HG03432 (cell line): ENCODE results near the gene CA11.
"Not testable (repeated sequence)": the region's sequence is repeated elsewhere in the genome, so short reads cannot be mapped to it uniquely, and the experiment has no call there.

Source experiments
- ATAC-seq: cut with Tn5 transposase; IDR thresholded peaks from one replicate; pipeline ENCODE4 v1.9.1; 2021; ENCODE audit warnings: mild to moderate bottlenecking, moderate library complexity; ENCODE audit not compliant: unreplicated experiment

The CA11 gene

DNA sequence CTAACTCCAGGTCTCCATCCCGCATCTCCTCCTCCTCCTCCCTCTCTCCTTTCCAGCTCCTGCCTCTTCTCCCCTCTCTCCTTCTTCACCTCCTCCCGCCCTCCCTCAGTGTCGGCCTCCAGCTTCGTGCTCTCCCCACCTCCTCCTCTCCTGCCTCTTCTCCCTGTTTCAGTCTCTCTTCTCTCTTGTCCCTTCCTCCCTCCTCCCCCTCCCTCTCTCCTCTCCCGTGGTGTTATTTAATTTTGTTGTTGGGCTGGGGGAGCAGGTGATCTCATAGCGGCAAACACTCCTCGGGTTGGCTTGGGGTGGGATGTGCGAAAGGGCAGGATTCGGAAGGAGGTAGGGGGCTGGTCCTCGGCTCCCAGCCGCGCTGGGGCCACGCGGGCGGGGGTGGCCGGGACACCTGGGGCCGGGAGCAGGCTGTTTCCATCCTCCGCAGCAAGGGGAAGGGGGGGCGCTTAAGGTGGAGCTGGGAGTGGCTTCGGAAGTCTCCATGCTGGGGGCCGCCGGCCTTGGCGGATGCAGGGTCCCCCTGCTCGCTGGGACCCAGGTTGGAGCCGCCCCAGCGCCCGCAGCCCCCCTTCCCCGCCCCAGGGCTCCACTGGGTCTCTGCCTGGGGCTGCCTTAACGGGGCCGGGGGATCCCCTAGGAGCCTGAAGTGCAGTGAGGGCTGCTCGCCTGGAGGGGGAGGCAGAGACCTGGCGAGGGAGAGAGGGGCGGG is at the start of gene CA11:
TSS of gene CA11 (minus strand) at position 187 of the 721 bp plus-strand sequence. CDS start 555 bp downstream, outside the sequence.
- peak; percentile 72 for ATAC-seq

DNA sequence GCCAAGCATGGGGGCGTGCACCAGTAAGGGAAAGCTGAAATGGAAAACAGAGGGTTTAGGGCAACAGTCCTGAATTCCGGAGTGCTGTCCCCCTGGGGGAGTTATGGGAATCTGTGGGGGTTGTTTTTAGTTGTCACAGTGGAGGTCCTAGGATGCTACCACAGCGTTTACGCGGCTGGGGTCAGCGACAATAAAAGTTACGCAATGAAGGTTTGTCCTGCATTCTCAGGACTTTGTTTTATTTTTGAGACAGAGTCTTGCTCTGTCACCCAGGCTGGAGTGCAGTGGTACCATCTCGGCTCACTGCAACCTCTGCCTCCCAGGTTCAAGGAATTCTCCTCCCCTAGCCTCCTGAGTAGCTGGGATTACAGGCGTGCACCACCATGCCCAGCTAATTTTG is 47.6 kb upstream of the CA11 start:
- not testable (repeated sequence) for ATAC-seq

DNA sequence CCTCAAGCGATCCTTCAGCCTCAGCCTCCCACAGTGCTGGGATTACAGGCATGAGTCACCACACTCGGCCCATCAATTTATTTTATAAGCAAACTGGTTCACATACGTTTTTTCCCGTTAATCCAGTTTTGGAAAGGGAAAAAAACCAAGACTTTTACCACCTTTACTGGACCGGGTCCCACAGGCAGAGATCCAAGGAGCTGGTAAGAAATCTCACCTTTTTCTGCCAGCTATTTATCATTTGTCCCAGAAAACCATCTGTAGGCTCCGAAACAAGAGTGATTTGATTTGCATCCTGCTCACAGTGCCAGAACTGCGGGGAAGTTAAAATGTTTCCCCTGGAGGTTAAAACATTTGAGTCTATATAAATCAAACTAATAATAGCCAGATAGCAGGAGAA is 43.5 kb upstream of the CA11 start:
- ATAC-seq: no peak

DNA sequence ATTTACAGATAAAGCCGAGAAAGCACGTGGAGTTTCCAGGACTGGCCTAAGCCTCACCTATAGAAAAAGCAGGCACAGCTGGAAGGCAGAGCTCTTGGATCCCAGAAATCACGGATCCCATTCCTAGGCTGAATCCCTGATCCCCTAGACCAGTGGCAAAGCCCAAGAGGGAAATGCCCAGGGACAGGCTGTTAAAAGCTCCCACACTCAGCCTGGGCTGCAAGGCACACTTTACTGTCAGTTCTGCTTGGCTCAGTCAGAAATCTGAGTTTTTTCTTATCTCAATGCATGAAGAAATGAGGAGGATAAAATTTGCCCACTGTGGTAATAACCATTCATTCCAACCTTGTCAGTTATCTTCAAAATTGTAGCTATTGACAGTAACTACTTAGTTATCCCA is 41.8 kb upstream of the CA11 start:
- ATAC-seq: no peak

DNA sequence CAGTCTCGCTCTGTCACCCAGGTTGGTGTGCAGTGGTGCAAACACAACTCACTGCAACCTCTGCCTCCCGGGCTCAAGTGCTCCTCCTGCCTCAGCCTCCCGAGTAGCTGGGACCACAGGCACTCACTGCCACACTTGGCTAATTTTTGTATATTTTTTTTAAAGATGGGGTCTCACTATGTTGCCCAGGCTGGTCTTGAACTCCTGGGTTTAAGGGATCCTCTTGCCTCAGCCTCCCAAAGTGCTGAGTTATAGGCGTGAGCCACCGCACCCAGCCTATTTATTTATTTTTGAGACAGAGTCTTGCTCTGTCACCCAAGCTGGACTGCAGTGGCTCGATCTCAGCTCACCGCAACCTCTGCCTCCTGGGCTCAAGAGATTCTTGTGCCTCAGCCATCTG is 40.6 kb upstream of the CA11 start:
- ATAC-seq: not testable (repeated sequence)

DNA sequence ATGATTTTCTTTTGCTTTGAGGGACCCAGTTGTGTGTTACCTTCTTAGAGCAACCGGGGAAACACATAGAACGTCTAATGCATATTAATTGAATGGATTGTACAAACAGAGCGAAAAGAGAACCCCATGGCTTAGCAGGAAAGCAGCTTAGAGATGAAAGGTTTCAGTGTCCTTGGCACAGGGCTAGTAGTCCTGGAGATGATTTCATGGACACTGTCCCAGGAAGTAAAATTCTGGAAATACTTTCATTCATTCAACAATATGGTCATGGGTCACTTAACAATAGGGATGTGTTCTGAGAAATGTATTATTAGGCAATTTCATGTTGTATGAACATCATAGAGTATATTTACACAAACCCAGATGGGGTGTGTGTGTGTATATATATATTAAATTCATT is 40.1 kb upstream of the CA11 start:
- no peak for ATAC-seq

DNA sequence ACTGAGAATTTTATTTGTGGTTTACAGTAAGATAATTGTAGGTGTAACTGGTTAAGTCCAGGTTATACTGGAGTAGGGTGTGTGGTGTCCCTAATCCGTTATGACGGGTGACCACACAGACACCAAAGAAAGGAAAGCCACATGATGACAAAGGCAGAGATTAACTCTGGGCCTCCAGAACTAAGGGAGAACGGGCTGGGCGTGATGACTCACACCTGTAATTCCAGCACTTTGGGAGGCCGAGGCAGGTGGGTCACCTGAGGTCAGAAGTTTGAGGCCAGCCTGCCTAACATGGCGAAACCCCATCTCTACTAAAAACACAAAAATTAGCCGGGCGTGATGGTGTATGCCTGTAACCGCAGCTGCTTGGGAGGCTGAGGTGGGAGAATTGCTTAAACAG is 39.6 kb upstream of the CA11 start:
- no peak for ATAC-seq

DNA sequence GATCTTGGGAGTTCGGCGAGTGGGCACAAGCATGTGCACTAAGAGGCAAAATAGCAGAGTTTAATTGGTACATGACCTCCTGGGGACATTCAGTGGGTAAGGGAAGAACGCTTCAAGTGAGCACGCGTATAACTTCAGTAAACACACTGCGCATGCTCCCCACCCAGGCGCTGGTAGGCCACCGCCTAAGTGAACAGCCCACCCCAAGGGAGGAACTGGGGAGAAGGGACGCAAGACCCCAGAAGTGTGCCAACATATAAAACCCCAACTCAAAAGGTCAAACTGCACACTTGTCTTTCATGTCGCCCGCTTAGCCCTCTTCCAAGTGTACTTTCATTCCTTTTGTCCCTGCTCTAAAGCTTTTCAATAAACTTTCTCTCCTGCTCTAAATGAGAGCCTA is 37.4 kb upstream of the CA11 start:
- no peak for ATAC-seq

DNA sequence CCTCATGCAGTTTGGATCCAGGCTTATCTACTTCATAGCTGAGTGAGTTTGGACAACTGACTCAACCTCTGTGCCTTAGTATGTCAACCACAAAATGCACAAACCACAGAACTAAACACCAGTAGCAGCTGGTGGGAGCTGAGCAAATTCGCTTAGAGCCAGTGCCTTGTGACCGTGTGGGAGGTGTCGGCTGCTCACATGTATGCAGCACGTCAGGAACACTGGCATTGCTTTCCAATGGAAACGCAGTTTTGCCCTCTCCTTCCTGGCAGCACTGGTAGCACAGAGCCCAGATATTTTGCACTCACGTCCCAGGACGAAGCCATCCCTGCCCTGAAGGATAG is 35.1 kb upstream of the CA11 start:
- no peak for ATAC-seq

DNA sequence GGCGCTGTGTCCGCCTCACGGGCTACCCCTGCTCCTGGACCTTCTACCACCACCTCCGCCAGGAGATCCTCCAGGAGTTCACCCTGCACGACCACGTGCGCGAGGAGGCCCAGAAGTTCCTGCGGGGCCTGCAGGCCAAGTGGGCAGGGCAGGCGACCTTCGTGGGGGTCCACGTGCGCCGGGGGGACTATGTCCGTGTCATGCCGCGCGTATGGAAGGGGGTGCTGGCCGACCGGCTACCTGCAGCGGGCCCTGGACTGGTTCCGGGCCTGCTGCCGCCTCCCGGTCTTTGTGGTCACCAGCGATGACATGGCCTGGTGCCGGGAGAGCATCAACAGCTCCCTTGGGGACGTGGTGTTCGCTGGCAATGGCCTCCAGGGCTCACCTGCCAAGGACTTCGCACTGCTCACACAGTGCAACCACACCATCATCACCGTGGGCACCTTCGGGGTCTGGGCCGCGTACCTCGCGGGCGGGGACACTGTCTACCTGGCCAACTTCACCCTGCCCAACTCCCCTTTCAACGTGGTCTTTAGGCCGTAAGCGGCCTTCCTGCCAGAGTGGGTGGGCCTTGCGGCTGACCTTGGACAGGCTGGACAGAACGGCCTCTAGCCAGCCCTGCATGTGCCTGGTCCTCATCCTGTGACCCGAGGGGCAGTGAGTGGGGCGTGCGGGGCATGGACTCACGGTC is 34.6 kb upstream of the CA11 start:
- no peak for ATAC-seq

DNA sequence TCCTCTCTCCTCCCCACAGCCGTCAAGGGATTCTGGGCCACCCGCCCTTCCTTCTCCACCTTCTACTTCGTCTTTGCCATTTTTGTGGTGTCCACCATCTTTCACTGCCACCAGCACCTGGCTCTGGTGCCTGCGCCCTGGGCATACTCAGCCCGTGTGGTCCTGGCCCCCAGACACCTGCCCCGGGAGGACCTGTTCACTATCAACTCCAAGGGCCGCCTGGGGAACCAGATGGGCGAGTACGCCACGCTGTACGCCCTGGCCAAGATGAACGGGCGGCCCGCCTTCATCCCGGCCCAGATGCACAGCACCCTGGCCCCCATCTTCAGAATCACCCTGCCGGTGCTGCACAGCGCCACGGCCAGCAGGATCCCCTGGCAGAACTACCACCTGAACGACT is 34.0 kb upstream of the CA11 start:
- not testable (repeated sequence) for ATAC-seq

DNA sequence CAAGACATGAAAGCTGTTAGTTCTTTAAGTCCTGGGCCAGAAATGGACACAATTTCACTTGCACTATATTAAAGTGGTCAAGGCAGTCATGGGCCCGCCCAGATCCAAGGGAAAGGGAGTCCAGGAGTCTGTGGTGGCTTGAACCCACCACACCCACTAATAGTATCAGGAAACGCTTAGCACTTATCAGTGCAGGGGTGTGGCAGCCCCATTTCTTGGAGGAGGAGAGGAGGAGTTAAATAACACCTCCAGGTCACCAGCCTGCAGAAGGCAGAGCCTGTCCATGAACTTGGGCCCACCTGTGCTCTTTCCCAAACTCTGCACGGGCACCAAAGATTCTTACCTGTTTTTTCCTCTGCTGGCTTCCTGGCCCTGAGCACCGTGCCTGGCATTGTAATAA is 32.2 kb upstream of the CA11 start:
- no peak for ATAC-seq

DNA sequence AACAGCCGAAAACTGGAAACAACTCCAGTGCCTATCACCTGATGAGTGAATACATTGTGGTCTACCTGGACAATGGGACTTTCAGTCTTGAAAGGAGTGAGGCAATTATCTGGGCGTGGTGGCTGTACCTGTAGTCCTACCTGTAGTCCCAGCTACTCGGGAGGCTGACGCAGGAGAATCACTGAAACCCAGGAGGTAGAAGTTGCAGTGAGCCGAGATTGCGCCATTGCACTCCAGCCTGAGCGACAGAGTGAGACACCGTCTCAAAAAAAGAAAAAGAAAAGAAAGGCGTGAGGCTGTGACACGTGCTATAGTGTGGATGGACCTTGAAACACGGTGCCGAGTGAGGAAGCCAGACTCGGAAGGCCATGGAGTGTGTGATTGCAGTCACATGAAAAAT is 30.9 kb upstream of the CA11 start:
- no peak for ATAC-seq

DNA sequence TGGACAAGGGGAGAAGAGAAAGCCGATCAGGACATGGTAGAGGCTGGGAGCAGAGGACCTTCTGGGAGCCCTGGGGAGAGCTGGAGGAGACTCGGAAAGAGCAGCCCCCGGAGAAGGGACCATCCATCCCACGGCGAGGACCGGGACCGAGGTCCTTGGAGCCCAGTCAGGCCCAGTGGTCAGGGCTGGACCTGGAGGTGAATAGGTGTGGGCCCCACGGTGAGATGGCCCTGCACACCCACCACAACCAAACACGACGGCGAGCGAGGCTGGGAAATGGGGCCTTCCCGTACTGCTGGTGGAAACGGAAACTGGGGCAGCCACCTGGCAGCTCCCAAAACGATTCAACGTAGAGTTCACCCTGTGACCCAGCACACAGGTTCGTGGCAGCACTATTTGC is 30.5 kb upstream of the CA11 start:
- no peak for ATAC-seq

DNA sequence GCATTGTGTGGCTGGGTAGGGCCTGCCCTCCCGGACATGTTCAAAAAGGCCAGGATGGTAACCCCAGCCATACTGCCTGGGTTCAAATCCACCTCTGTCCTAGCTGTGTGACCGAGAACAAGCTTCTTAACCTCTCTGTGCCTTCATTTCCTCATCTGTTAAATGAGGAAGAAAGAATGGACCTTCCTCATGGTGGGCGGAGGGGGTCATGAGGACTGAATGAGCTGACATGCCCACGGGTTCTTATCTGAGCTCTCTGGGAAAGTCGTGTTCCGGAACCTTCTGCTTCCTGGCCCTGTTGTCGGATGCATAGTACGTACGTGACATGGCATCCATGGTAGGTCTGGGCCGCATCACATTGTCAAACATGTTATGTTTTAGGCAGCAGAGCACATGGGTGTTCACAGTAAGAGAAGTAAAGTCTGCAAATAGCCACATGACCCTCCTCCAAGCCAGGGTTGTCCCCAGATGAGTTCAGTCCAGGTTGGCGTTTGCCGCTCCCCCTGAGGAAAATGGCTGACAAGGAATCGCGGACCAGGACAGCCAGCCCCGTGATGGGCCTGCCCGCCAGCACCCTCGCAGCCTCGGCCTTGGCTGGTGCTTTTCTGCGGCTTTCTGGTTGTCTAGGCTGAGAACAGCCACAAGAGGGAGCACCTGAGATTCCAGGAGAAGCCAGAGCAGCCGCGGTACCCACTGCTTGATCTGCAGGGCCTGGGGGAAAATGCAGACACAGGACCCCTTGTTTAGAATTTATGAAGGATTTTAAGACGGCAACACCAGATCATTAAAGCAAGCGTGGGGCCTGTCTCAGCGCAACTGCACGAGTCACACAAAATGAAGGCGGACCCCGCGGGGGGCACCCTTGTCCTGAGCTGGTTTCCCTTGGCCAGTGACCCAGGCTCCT is 29.2 kb upstream of the CA11 start:
- ATAC-seq: no peak

DNA sequence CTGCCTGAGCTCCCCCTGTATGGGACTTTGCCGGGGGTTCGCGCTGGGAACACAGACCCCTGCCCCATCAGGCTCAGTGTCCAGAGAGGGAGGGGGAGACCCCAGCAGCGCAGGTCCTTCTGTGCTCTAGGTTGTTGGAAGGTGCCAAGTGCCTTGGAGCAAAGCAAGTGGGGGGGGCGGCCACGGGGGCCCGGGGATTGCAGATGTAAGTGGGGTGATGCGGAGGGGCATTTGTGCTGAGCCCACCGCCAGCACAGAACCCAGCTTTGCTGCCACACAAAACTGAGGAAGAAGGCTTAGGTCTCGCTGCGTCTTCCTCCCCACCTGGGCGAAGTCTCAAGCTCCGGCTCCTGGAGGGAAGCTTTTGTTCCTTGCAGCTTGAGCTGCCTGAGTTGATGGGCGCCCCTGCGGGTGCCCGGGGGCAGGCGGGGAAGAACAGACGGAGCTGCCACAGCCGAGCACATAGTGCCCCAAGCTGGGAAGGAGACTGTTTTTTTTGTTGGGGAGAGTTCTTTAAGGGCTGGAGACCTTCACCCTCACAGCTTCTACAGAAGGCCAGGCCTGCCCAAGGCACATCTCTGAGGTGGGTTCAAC is 28.3 kb upstream of the CA11 start:
- ATAC-seq: no peak

DNA sequence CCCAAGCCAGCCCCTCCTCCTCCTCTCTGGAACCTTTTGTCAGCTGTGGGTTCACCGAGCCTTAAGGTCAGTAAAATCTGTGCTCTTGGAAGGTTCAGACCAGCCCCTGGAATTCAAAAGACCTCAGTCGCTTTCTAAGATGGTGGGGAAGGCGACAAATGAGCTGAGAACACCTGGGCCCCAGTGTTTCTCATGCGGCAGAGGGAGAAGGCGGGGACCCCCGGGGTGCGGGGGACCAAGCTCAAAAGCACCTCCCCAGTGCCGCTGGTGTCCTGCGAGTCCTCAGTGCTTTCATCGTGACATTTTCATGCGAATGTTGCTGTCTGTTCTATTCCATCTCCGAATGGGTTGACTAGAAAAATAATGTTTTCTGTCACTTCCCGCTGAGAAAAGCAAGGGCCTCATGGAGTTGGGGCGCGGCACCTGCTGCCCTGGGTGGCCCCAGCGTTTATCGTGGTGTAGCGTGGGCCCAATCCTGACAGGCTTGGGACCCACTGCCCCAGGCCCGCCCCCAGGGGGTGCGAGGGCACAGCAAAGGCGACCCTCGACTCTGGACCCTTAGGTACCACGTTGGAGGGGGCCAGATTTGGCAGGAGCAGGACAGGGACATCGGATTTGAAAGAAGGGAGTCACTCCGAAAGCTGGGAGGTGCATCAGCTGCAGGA is 27.6 kb upstream of the CA11 start:
- no peak for ATAC-seq

DNA sequence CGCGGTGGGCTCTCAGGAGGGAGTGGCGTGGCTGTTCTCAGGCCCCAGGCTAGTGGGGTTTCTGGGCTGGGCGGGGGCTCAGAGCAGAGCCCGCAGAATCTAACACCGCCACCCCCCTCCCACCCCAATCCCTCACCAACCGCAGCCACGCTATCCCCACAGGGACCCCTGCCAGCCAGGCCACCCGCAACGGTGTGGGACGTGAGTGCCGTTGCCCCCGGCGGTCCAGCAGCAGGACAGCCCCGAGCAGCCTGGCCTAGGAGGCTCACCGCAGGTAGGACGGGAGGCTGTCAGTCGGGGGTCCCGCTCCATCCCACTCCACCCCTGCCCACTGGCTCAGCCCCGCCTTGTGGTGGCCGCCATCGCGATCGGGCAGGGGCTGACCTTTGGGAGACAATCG is 27.0 kb upstream of the CA11 start, which contains the start of gene NTN5:
TSS of gene NTN5 (minus strand) at position 24 of the 400 bp plus-strand sequence. CDS start 2,031 bp downstream, outside the sequence.
- no peak for ATAC-seq

DNA sequence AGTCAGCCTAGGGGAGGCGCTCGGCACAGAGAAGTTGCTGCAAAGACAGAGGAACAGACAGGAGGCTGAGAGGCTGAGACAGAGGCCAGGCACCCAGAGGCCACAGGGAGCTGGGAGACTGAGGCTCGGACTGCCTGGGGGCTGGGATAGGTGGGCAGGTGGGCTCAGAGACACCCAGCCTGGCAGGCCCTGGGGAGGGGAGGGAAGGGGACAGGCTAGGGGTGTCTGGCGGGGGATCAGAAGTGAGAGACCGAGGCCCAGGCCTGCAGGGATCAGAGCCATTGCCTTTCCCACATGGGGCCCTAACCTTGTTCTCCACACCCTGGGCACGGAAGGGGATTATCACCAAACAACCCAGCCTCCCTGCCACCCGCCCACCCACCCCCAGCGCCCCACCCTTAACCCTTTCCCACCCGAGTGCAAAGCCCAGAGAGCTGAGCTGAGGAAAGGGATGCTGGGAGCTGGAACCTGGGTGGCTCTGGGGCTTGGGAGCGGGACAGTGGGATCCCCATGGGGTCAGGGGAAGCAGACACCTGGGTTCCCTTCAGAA is 25.5 kb upstream of the CA11 start:
- ATAC-seq: no peak

DNA sequence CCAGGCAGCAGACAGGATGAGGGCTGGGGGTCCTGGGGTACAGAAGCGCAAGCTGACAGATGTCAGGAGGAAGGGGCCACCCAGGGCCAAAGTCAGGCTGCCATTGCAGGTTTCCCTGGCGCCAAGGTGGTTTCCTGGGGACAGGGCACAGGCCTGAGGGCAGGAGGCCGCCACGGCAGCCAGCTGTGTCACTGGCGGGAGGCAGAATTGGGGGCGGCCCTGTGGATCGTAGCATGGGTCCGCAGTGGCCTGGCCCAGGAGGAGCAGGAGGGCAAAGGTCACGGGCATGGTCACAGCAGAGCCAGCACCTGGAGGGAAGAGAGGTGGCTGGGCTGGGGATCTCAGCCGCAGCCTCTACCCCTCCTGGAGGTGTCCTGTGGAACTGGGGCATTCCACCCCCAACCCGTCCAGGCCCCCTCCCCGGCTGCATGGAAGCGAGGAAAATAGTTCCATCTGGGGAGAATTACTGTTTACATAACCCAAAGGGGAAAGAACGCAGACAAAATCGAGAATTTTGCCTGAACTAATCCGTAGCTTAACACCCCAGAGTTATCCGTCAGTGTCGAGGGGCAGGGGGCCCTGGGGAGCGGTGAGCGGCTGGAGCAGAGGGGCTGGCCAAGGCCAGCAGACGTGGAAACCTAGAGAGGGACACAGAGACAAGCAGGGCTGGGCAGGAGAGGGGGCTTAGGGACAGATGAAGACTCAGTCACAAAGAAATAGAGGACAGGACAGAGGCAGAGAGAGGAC is 24.9 kb upstream of the CA11 start:
- ATAC-seq: no peak
